ENCODE measurements around the gene HNRNPA1.
"Not testable (repeated sequence)": the region's sequence is repeated elsewhere in the genome, so short reads cannot be mapped to it uniquely, and the experiment has no call there.

The HNRNPA1 gene

GRCh38 chr12:54277823-54278276 lies 2.7 kb upstream of the HNRNPA1 start:
- no peak for DNase-seq

- DNase-seq = no peak
Observed at GRCh38 chr12:54279227-54279631, 1.3 kb upstream of the HNRNPA1 start.

DNA sequence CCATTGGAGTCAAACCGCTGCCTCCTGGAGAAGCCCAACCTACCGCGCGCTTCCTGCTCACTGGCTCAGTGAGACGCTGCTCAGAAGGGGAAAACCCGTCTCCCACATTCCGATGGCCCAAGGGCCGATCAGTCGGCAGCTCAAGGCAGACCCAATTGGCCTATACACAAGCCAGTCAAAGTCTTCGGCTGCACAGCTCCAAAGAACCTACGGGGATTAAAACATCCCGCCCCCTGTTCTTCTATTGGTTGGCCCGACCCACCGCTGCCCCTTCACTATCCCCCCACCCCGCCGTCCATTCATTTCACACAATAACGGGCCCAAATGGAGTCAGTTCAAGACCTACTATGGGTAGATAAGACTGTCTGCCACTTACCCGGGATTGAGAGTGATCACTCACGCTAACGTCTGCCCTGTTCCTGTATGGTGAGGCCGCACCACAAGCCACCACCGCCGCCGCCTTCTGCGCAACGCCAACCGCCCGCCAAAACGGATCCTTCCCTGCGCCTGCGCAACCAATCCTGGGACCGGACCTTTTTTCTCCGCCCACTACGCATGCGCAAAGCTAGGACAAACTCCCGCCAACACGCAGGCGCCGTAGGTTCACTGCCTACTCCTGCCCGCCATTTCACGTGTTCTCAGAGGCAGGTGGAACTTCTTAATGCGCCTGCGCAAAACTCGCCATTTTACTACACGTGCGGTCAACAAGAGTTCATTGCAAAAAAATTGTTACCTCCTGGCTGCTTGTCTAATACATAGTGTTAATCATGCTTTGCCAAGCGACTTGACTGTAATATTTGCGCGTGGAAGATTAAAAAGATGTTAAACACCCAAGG lies 676 bp upstream of the HNRNPA1 start, which contains the start of gene CBX5:
CBX5 (minus strand) TSS at position 491 of the 836 bp plus-strand sequence. CDS start 22,472 bp downstream, outside the sequence.
- peak; percentile 97 for DNase-seq

GRCh38 chr12:54281261-54281638 lies 724 bp downstream of the HNRNPA1 start:
- not testable (repeated sequence) for DNase-seq

- not testable (repeated sequence) for DNase-seq
Observed at GRCh38 chr12:54281694-54282093, 1.2 kb downstream of the HNRNPA1 start.

GRCh38 chr12:54282949-54283593 lies 2.5 kb downstream of the HNRNPA1 start:
- DNase-seq = no peak

DNA sequence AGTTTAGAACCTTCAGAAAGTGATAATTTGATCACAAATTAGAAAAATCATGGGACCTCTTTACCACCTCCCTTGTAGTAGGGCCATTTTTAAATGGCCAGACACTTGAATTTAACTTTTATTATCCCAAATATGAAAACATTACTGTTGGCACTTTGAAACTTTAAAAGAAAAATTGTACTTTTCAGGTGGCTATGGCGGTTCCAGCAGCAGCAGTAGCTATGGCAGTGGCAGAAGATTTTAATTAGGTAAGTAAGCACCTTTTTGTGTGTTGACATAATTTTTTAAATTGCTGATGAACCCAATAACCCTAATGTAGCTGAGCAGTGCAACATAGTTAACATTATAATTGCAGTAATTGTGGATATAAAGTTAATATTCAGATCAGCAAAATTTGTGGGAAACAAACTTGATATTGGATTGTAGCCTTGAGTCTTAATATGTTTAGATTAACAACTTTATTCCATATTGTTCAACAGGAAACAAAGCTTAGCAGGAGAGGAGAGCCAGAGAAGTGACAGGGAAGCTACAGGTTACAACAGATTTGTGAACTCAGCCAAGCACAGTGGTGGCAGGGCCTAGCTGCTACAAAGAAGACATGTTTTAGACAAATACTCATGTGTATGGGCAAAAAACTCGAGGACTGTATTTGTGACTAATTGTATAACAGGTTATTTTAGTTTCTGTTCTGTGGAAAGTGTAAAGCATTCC lies 3.7 kb downstream of the HNRNPA1 start:
- DNase-seq = not testable (repeated sequence)

- DNase-seq = no peak
Observed at GRCh38 chr12:54285150-54286041, 4.9 kb downstream of the HNRNPA1 start.

DNA sequence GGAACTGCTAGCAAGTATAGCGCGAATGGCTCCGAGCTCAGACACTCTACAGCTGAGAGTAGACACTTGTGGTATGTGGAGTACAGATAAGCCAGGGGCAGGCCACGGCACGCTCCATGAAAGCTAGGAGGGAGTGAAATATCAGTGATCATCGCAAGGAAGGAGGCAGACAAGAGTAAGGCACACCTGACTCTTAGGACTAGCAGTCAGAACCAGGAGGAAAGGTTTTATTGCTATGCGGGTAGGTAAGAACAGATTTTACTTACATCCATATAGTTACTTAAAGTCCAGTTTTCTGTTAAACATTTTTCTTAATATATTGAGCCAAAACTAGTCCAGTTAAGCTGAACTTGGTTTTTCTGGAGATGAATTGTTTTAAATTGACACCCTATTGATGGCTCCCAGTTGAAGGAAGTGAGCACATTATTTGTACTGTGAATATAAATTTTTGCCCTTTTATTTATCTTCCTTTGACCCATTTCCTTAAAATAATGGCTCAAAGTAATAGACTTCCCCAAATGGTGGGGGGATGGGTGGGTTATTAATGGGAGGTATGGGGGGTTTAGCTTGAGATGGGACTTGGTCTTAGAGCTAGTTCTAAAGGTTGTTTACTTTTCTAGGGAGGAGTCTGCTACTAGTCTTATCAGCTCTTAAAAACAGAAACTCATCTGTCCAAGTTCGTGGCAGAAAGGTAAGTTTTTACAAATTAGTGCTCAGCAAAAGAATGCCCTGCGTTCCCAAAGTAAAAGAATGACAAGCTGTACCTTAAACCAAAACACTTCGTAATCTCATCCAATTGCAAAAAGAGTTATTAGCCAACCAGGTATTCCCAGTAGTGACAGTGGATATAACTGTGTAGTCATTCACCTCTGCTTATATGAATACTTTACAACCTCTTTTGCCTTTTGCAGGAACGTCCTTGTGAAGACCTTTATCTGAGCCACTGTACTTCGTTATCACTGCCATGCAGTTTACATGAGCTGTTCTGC lies 5.8 kb downstream of the HNRNPA1 start:
- no peak for DNase-seq

DNA sequence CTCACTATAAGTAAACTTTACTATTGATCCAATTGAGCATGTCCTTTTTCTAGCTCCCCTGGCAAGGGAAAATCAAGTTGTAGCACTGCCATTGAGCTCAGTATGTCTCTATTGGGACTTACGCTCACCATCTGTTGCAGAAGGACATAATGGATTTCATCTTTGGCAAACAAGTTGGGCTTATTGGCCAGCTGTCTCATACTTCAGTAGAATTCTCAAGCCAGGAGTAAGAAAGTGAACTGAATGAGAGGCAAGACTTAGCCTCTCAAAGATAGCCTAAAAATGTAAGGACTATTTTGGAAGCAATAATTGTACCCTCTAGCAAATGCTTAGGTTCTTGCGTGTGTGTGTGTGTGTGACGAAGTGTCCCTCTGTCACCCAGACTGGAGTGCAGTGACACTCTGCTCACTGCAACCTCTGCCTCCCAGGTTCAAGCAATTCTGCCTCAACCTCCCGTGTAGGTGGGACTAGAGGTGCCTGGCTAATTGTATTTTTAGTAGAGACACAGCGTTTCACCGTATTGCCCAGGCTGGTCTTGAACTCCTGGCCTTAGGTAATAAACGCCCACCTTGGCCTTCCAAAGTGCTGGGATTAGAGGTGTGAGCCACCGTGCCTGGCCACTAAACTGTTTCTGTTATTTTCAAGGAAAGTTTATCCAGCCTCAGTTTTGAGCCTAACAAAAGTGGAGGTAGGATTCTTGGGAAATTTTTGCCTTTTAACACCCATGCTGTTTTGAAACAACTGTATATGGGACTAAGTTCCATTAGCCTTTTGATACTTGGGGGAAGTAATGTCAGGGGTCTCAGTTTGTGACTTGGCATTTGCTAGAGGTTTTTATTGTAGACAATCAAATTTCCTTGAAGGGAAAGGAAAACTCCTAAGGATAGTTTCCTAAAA lies 7.0 kb downstream of the HNRNPA1 start:
- DNase-seq = no peak

GRCh38 chr12:54292083-54292930 lies 11.8 kb downstream of the HNRNPA1 start:
- no peak for DNase-seq

DNA sequence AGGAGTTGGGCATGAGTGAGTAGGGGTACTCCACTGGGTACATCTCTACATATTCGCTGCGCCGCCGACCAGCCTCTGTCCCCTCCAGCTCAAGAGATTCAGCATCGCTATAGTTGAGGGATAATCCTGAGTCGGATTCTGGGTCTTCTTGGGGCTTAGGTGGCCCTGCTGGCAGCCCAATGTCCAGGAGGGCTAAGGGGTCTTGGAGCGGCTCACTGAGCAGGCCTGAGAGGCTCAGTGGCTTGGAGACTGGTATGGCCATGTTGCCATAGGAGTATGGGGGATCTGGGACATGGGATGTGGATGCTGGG lies 12.4 kb downstream of the HNRNPA1 start:
- DNase-seq = no peak

GRCh38 chr12:54294152-54294952 lies 13.8 kb downstream of the HNRNPA1 start:
- peak; percentile 30 for DNase-seq

DNA sequence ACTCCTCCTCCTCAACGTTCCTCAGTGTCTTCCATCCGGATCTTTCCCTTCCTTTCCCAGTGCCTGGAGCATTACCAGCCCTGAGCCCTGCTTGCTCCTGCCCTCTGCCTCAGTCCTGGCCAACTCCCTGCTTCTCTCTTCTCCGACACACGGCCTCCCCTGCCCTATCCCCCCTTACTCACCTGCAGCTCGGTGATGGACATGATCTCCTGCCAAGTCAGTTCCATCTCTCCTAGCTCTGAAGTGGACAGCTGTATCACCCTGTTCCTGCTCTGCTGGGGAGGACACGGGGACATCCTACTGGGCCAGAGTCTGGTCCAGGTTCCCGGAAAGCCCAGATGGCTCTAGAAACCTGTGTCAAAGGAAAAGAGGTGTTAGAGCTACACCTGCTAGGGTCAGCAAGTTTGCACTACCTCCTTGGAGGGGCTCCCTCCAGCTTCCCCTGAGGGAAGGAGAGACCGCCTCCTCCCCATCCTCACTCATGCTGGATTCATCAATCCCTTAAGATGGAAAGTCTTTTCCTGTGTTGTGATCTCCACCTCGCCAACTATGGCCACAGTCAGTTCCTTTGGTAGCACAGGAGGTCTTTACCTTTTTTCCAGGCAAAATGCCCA lies 14.5 kb downstream of the HNRNPA1 start:
- DNase-seq = no peak

- DNase-seq = no peak
Observed at GRCh38 chr12:54296393-54297099, 16.0 kb downstream of the HNRNPA1 start.

- DNase-seq = no peak
Observed at GRCh38 chr12:54298904-54299303, 18.4 kb downstream of the HNRNPA1 start.

DNA sequence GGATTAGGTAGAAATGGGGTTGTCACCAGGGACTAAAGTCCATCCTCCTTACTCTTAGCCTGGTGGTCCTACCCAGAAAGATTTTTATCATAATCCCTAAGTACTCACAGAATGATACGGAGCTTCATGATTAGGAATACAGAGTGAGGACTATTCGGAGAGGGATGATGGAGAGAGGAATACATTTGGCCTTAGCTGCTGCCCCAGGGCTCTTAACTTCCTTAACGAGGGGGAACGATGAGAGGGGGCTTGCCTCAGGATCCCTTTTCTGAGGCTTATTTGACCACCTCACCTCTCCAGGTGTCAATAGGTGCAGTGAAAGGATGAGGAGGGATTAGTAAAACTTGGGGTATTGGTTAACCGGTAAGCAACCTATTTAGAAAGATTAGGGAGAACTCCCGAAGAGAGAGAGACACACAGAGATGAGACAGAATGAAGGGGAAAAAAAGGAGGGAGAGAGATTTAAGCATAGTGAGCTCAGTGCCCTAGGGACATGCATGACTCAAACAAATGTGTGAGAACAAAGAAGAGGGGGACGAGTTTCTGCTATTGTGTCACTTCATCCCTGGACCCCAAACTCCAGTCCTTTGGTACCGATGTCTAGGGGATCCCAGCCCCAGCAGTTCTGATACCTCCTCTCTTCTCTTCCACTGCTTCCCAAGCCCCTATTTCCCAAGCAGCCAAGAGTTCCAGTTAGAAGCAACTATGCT lies 19.1 kb downstream of the HNRNPA1 start:
- no peak for DNase-seq

All from GDM1 (cell line).